Endothelial cell of umbilical vein (primary cell): ENCODE results near the gene CCIN. TPM values are rescaled to one million over a fixed set of nuclear protein-coding genes. Genes with fewer than 3 reads are reported as not detected.

Experiments used
- BruUV-seq: library from RNA; stranded (reverse); fragments of 400-500 nt; replicated peaks from 2 replicates; lab custom pipeline; 2021; lab: Mats Ljungman, UMichigan
- CTCF ChIA-PET: fragments of 300-600, 350-600 bp; sonication (Branson Sonifier 250); formaldehyde crosslinking; loops from one replicate; lab custom pipeline; 2021; ENCODE audit warnings: antibody characterized with exemption, inconsistent platforms; lab: Charles Lee
- POLR2A ChIA-PET: fragments of 300-600, 350-600 bp; sonication (Branson Sonifier 250); formaldehyde crosslinking; loops from one replicate; lab custom pipeline; 2021; ENCODE audit warnings: antibody characterized with exemption, inconsistent platforms; lab: Charles Lee
- DNase-seq: peaks from one replicate; pipeline ENCODE4 v3.0.0-alpha.2; 2011; ENCODE audit warnings: low read depth, low spot score
- FAIRE-seq: peaks from 2 replicates; lab custom pipeline; 2011; peaks lifted over from hg19 to GRCh38; lab: Jason Lieb, UNC
- H2AFZ ChIP-seq: 2 replicates; pipeline ENCODE4 v1.6.0; 2012; ENCODE audit warnings: low read depth, low read length, control low read depth, inconsistent platforms
- H3K27ac ChIP-seq: 2 replicates; pipeline ENCODE4 v1.5.1; 2011; ENCODE audit warnings: low read depth, mild to moderate bottlenecking, control low read depth, low read length, moderate library complexity; ENCODE audit not compliant: insufficient read depth
- H3K27me3 ChIP-seq, 2 experiments: 2 replicates each; pipeline versions ENCODE4 v1.6.0 to v1.6.1; 2011; ENCODE audit warnings: low read length in 2 of 2, mixed read lengths in 1 of 2; ENCODE audit not compliant: control insufficient read depth in 2 of 2, insufficient read depth in 2 of 2
- H3K36me3 ChIP-seq, 2 experiments: 2 replicates in 1 of 2; 3 replicates in 1 of 2; pipeline ENCODE4 v1.5.1; 2011; ENCODE audit warnings: low read length in 2 of 2, mild to moderate bottlenecking in 1 of 2, moderate library complexity in 1 of 2; ENCODE audit not compliant: control insufficient read depth in 2 of 2, insufficient read depth in 2 of 2; ENCODE audit errors: extremely low read depth in 1 of 2
- H3K4me1 ChIP-seq: 3 replicates; pipeline ENCODE4 v1.5.1; 2011; ENCODE audit warnings: mild to moderate bottlenecking, low read length; ENCODE audit not compliant: control insufficient read depth, insufficient read depth; ENCODE audit errors: extremely low read depth
- H3K4me2 ChIP-seq: 2 replicates; pipeline ENCODE4 v1.6.1; 2011; ENCODE audit warnings: low read length, control low read depth, mixed read lengths; ENCODE audit not compliant: insufficient read depth
- H3K4me3 ChIP-seq, 3 experiments: fragments of 200-600 bp in 1 of 3; sonication (generic), shearing (Covaris generic) in 1 of 3; replicated peaks in 1 of 3; 2 replicates each; pipeline ENCODE4 v1.5.1; 2011 to 2016; ENCODE audit warnings: control low read depth in 3 of 3, low read length in 3 of 3, mild to moderate bottlenecking in 2 of 3, inconsistent platforms in 1 of 3, low read depth in 1 of 3, moderate library complexity in 1 of 3; ENCODE audit not compliant: insufficient read depth in 1 of 3
- H3K79me2 ChIP-seq: 2 replicates; pipeline ENCODE4 v1.6.0; 2012; ENCODE audit warnings: low read length, inconsistent platforms; ENCODE audit not compliant: control insufficient read depth, insufficient read depth
- H3K9ac ChIP-seq: replicated peaks from 2 replicates; pipeline ENCODE3; 2011; ENCODE audit warnings: low read length, control low read depth; ENCODE audit not compliant: insufficient read depth; ENCODE audit errors: extremely low read depth
- H3K9me1 ChIP-seq: replicated peaks from 3 replicates; pipeline ENCODE4 v1.6.0; 2011; ENCODE audit warnings: mild to moderate bottlenecking, low read length; ENCODE audit not compliant: control insufficient read depth, insufficient read depth; ENCODE audit errors: extremely low read depth
- H3K9me3 ChIP-seq: replicated peaks from 2 replicates; pipeline ENCODE4 v1.5.1; 2012; ENCODE audit warnings: low read length, inconsistent platforms; ENCODE audit not compliant: control insufficient read depth, insufficient read depth
- H4K20me1 ChIP-seq: replicated peaks from 2 replicates; pipeline ENCODE3; 2011; ENCODE audit warnings: mild to moderate bottlenecking, low read length; ENCODE audit not compliant: control insufficient read depth, insufficient read depth; ENCODE audit errors: extremely low read depth
- GATA2 ChIP-seq: IDR thresholded peaks from 2 replicates; pipeline ENCODE4 v1.7.0; 2011; ENCODE audit warnings: low read depth, mild to moderate bottlenecking, moderate library complexity, mixed read lengths, low read length; ENCODE audit not compliant: insufficient read length, insufficient read depth
- JUN ChIP-seq: IDR thresholded peaks from 2 replicates; pipeline ENCODE4 v1.6.1; 2011; ENCODE audit warnings: borderline replicate concordance, low read depth; ENCODE audit not compliant: insufficient read length, insufficient read depth
- MAX ChIP-seq: IDR thresholded peaks from 2 replicates; pipeline ENCODE4 v1.6.1; 2011; ENCODE audit not compliant: insufficient read depth, insufficient read length
- MYC ChIP-seq: IDR thresholded peaks from one replicate; pipeline ENCODE4 v1.6.1; 2011; ENCODE audit warnings: mild to moderate bottlenecking, low read depth, low read length
- POLR2A ChIP-seq: IDR thresholded peaks from 2 replicates; pipeline ENCODE4 v1.6.1; 2012; ENCODE audit warnings: low read depth, mild to moderate bottlenecking, control low read depth, low read length
- dilution Hi-C: fragments of 300-500 bp; cut with MboI; formaldehyde crosslinking; loops from one replicate; pipeline ENCODE4 v1.15.0; 2019; ENCODE audit warnings: low sequenced_read_pairs; ENCODE audit not compliant: extremely low pct_ligation_motif_present
- intact Hi-C: fragments of 100-400 bp; cut with micrococcal nuclease; formaldehyde crosslinking; loops from one replicate; pipeline ENCODE4 v1.10.0; 2022
- polyA plus RNA-seq, 4 experiments: library from polyadenylated mRNA; depleted of rRNA in 3 of 4; stranded (reverse) in 3 of 4; unstranded in 1 of 4; fragments of >200 nt; gene quantifications; 2 replicates each; pipeline versions ENCODE4 v1.2.1 to v1.2.3, GENCODE V29; 2011 to 2012; ENCODE audit warnings: missing spikeins in 1 of 4
- total RNA-seq: library from RNA; stranded (reverse); gene quantifications from 2 replicates; pipeline ENCODE4 v1.2.3, GENCODE V29; 2021

The CCIN gene
- total and polyA plus RNA-seq, 2 donors (not counting 3 experiments of a cell fraction or from before 2014, with no cell fraction given): 0.22 to 1.2 TPM

GRCh38 chr9:36123515-36123914 lies 45.7 kb upstream of the CCIN start:
- Histone ChIP-seq H3K9me1 (no peaks in the 10 kb centered on the region), H3K27ac (no peak overlapping the region), H3K9ac (no peak overlapping the region), H3K4me1 (no peaks in the 10 kb centered on the region), H2AFZ (no peak overlapping the region), H3K27me3 (no peaks in the 10 kb centered on the region), H3K79me2 (no peaks in the 10 kb centered on the region), H4K20me1 (no peaks in the 10 kb centered on the region), H3K4me3 (no peak overlapping the region), H3K9me3 (no peaks in the 10 kb centered on the region), H3K4me2 (no peak overlapping the region), H3K36me3 (no peaks in the 10 kb centered on the region)
- intact Hi-C loops: no loop called here
- FAIRE-seq: no peak
- ChIA-PET POLR2A (no interaction called here), CTCF (interaction anchor here (1.1 to 3.3 kb wide), 3 partner anchors 9 to 16 kb away, joined by 3 to 14 read pairs (median 3); partner anchors contain the start of gene GLIPR2)
- TSS peak; percentile 19 for BruUV-seq
- DNase-seq: no peak
- dilution Hi-C loops: no loop called here
- TF ChIP-seq GATA2 (no peak), MYC (no peak), JUN (no peak), POLR2A (no peak), MAX (no peak)

GRCh38 chr9:36125062-36125855 lies 43.9 kb upstream of the CCIN start:
- dilution Hi-C loops (no loop called here), intact Hi-C loops (no loop called here)
- no peak overlapping the region for H3K4me2 ChIP-seq
- no peak for FAIRE-seq
- H3K36me3 ChIP-seq: no peaks in the 10 kb centered on the region
- no peak overlapping the region for H3K27ac ChIP-seq
- ChIA-PET POLR2A (no interaction called here), CTCF (interaction anchor here (0.8 to 3.3 kb wide), 2 partner anchors 11 to 41 kb away, joined by 3 to 14 read pairs; no protein-coding TSS in a partner anchor)
- no peak for TF ChIP-seq JUN
- H4K20me1 ChIP-seq: no peaks in the 10 kb centered on the region
- no peaks in the 10 kb centered on the region for H3K79me2 ChIP-seq
- no peak for DNase-seq
- no peak overlapping the region for H3K4me3 ChIP-seq
- no peaks in the 10 kb centered on the region for H3K4me1 ChIP-seq
- no peak overlapping the region for H3K9ac ChIP-seq
- H3K27me3 ChIP-seq: no peaks in the 10 kb centered on the region
- H3K9me3 ChIP-seq: no peaks in the 10 kb centered on the region
- BruUV-seq: no TSS peak
- no peaks in the 10 kb centered on the region for H3K9me1 ChIP-seq
- no peak overlapping the region for H2AFZ ChIP-seq
